ENCODE measurements around the gene XDH. TPM values are rescaled to one million over a fixed set of nuclear protein-coding genes. Genes with fewer than 3 reads are reported as not detected.

The XDH gene
- total RNA-seq, result 0.24 and 0.52 TPM in 2 replicates

DNA sequence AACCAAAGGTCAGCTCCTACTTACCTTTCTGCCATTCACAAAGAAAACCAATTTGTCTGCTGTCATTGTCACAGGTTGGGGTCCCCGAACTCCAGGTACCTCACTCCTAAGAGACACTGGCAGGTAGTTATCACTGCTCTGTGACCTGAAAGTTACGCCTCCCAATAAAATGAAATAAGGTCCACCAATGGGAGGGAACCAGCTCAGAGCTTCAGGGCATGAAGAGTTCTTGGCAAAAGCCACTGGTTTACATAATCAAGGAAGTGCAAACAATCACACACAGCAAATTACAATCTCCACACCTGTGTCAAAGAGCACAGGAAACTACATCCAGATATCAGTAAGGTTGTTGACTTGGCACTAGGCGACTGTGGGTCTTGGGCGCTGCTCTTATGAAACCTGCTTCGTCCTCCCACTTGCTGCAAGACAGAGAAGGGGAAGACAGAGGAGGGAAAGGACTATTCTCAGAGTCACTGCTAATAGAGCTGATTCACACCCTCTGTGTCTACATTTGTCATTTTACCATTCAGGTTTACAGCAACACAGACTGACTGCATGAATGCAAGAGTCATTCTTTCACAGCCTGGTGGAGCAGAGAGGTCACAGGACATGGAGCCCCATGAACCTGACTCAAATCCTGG is at the start of gene XDH:
TSS of gene XDH (minus strand) at position 142 of the 641 bp plus-strand sequence. CDS start at position 66, 76 bp downstream.

Other genes starting within 250 kb of the XDH start
- 0.08 TPM in 1 of 2 replicates, not detected in the other for gene CAPN14, start 197.2 kb downstream of the XDH start, total RNA-seq
- 23.0 and 36.4 TPM in 2 replicates for gene EHD3, start 180.6 kb downstream of the XDH start, total RNA-seq
- gene SRD5A2, start 166.2 kb upstream of the XDH start, total RNA-seq, result not detected in 2 replicates